Ramos (cell line): ENCODE results near the gene TOMM20L.

Source experiments
- in situ Hi-C: fragments of 300-500 bp; cut with MboI; formaldehyde crosslinking; loops from one replicate; pipeline ENCODE4 v1.14.3; 2022; ENCODE audit warnings: low sequenced_read_pairs; ENCODE audit not compliant: unreplicated experiment

Gene TOMM20L

DNA sequence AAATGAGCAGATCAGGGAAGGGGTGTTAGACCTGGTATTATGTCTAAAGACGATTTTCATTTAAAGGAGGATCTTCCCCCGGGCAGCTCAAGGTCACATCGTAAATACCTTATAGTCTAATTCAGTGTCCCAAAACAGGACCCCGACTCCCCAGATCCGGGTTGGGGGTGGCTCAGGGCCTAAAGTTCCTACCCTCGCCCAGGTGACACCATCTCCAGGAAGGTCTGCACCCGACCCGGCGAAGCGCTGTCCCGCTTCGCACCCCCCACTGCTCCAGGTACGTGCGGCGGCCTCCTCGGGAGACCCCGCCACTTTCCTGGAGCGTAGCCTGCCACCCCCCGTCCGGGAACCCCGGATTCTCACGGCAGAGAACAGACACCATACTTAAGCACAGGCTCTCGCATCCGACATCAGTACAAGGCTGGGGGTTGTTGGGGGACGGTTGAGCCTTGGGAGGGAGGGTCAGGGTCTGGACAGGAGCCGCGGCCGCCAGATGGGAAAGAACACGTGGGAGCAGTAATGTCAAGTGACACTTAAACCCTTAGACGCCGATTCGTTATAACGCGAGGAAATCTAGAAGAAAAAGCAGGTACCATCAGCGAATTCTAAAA lies 31.0 kb downstream of the TOMM20L start:
- in situ Hi-C loops: no loop called here

DNA sequence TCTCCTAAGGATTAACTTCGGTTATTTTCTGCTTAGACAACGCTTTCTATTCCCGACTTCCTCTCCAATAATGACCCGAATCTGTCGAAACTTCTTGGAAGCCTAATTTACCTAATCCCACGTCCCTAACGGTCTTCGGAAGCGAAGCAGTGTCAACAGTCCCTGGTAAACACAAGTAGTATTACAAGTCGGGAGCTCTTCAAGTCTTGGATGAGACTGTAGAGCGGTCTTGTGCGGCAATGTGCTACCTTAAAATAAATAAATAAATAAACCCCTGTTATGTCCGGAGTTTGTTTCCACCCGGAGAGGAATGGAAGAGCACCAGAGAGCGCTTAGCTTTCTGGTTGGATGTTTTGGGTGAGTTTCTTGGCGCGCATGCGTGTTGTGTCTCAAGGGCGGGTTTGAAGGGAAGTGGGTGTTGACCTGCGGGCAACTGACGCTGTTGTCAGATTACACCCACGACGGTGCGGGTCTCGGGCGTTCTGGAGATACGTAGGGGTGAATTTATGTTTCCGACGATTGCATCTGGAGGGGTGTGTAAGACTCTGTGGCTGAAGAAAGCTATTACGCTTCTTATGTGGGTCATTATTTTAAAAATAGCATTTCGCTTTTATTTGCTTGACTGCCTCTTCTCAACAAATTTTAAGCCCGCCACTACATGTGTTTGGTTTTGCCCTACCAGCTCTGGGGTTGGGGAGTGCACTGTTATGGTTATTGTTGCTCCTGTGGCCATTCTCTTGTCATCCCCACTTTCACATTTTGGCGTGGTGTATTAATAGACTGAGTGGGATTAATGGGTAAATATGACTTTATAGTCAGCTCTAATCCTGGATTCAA lies 31.8 kb downstream of the TOMM20L start, which contains the start of the genes KIAA0586 and TIMM9:
KIAA0586 (plus strand) TSS at position 439 of the 837 bp plus-strand sequence. CDS start 546 bp downstream, outside the sequence.
TIMM9 (minus strand) TSS at position 251 of the 837 bp plus-strand sequence. CDS start 15,586 bp downstream, outside the sequence.
- in situ Hi-C loops: no loop called here

GRCh38 chr14:58428118-58428683 lies 32.5 kb downstream of the TOMM20L start:
- in situ Hi-C loops: no loop called here

DNA sequence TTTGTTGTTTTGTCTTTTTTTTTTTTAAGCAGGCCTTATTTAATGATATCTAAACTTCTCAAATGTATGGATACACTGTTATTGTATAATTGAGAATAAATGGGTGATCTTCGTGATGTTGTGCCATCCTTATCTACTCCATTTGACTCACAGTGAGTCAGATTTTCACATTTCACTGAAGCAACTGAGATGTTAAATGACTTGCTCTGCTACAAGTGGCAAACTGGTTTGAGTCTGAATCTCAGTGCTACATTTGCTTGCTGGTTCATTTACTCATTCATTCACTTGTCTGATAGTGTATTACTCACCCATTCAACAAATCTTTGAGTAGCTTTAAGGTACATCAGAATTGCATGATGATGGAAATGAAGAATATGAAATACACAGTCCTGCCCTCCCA lies 34.4 kb downstream of the TOMM20L start:
- in situ Hi-C loops: no loop called here

- in situ Hi-C loops: no loop called here
Observed at GRCh38 chr14:58439476-58439875, 43.7 kb downstream of the TOMM20L start.

DNA sequence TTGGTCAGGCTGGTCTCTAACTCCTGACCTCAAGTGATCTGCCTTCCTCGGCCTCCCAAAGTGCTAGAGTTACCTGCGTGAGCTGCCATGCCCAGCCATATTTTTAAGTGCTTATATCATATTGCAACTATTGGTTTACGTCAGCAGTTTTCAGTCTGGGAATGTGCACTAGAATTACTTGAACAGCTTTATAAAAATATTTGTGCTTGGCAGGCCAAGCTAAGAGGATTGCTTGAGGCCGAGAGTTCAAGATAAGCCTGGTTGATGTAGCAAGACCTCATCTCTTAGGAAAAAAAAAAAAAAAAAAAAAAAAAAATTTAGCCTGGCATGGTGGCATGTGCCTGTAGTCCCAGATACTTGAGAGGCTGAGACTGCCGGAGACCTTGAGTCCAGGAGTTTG lies 48.9 kb downstream of the TOMM20L start:
- in situ Hi-C loops: no loop called here

- in situ Hi-C loops: no loop called here
Observed at GRCh38 chr14:58455593-58456265, 60.0 kb downstream of the TOMM20L start.
